ENCODE results near the gene CA4. TPM values are rescaled to one million over a fixed set of nuclear protein-coding genes. Genes with fewer than 3 reads are reported as not detected.
"Not testable (repeated sequence)": the region's sequence is repeated elsewhere in the genome, so short reads cannot be mapped to it uniquely, and the experiment has no call there.

CA4 gene
- total RNA-seq, 1 experiment from 2014 or later: 1.7 TPM

GRCh38 chr17:60116196-60116595, 33.6 kb upstream of the CA4 start:
- not testable (repeated sequence) for H3K36me3 Mint-ChIP-seq (ENCODE audit: insufficient read depth in 1 of 3, low read depth in 3 of 3); H3K9ac ChIP-seq (ENCODE audit: extremely low read depth, insufficient read length, low read length); DNase-seq; H3K79me1 ChIP-seq (ENCODE audit: insufficient read depth, low read depth, low read length, poor library complexity, severe bottlenecking); H2BK12ac ChIP-seq (ENCODE audit: insufficient read length, low read depth, low read length); H2BK20ac ChIP-seq (ENCODE audit: low read depth, low read length, poor library complexity, severe bottlenecking); H3K27me3 ChIP-seq (ENCODE audit: insufficient read depth, low read length); H3K4me1 ChIP-seq (ENCODE audit: insufficient read depth, low read length); H3K56ac ChIP-seq (ENCODE audit: insufficient read length, low read depth, low read length); H3K9me3 Mint-ChIP-seq; H3K79me2 ChIP-seq (ENCODE audit: insufficient read depth, low read length); H3K4me3 Mint-ChIP-seq; H3T11ph ChIP-seq (ENCODE audit: low read length); H3K27me3 Mint-ChIP-seq (ENCODE audit: low read depth); H2AK5ac ChIP-seq (ENCODE audit: insufficient read length, low read length); H3K4ac ChIP-seq (ENCODE audit: low read depth, low read length); H3K9me3 ChIP-seq (ENCODE audit: control insufficient read depth, low read depth, low read length); H3K27ac Mint-ChIP-seq; H4K8ac ChIP-seq (replicated peaks; ENCODE audit: insufficient read length, low read depth, low read length); H3K18ac ChIP-seq (ENCODE audit: insufficient read length, low read depth, low read length); H3K27ac ChIP-seq (ENCODE audit: insufficient read length, low read depth, low read length); H3K4me2 ChIP-seq (ENCODE audit: insufficient read depth, insufficient read length, low read length); H3K14ac ChIP-seq (ENCODE audit: insufficient read depth, low read length); H3K23ac ChIP-seq (ENCODE audit: insufficient read length, low read depth, low read length); H2AFZ ChIP-seq (ENCODE audit: low read length); H3K4me1 Mint-ChIP-seq; H3K23me2 ChIP-seq (ENCODE audit: insufficient read length, low read depth, low read length, poor library complexity, severe bottlenecking); H2BK15ac ChIP-seq (ENCODE audit: low read depth, low read length); H4K5ac ChIP-seq (ENCODE audit: insufficient read length, low read depth, low read length); H4K20me1 ChIP-seq (ENCODE audit: control insufficient read depth, insufficient read depth, insufficient read length); H4K91ac ChIP-seq (ENCODE audit: insufficient read length, low read depth, low read length); H2BK120ac ChIP-seq (ENCODE audit: low read depth, low read length, poor library complexity, severe bottlenecking); H2BK5ac ChIP-seq (ENCODE audit: insufficient read length, low read length)
- WGBS (ENCODE audit: extremely low coverage, insufficient read length, low lambda C conversion rate): no CpG with 5 or more reads among the region's 14 CpGs

- H3K27me3 Mint-ChIP-seq (ENCODE audit: low read depth); H4K8ac ChIP-seq (replicated peaks; ENCODE audit: insufficient read length, low read depth, low read length); H3K27me3 ChIP-seq (ENCODE audit: insufficient read depth, low read length); H3K9ac ChIP-seq (ENCODE audit: extremely low read depth, insufficient read length, low read length); H3K79me2 ChIP-seq (ENCODE audit: insufficient read depth, low read length); H3K4me1 ChIP-seq (ENCODE audit: insufficient read depth, low read length); H3K9me3 ChIP-seq (ENCODE audit: control insufficient read depth, low read depth, low read length); DNase-seq; H4K20me1 ChIP-seq (ENCODE audit: control insufficient read depth, insufficient read depth, insufficient read length); H2AK5ac ChIP-seq (ENCODE audit: insufficient read length, low read length); H2BK120ac ChIP-seq (ENCODE audit: low read depth, low read length, poor library complexity, severe bottlenecking); H3K56ac ChIP-seq (ENCODE audit: insufficient read length, low read depth, low read length); H3T11ph ChIP-seq (ENCODE audit: low read length); H3K4ac ChIP-seq (ENCODE audit: low read depth, low read length); H3K14ac ChIP-seq (ENCODE audit: insufficient read depth, low read length); H3K4me2 ChIP-seq (ENCODE audit: insufficient read depth, insufficient read length, low read length); H2BK5ac ChIP-seq (ENCODE audit: insufficient read length, low read length); H3K36me3 Mint-ChIP-seq (ENCODE audit: insufficient read depth in 1 of 3, low read depth in 3 of 3); H2BK20ac ChIP-seq (ENCODE audit: low read depth, low read length, poor library complexity, severe bottlenecking); H3K9me3 Mint-ChIP-seq; H2AFZ ChIP-seq (ENCODE audit: low read length); H3K23ac ChIP-seq (ENCODE audit: insufficient read length, low read depth, low read length); H4K91ac ChIP-seq (ENCODE audit: insufficient read length, low read depth, low read length); H3K79me1 ChIP-seq (ENCODE audit: insufficient read depth, low read depth, low read length, poor library complexity, severe bottlenecking); H3K4me1 Mint-ChIP-seq; H2BK12ac ChIP-seq (ENCODE audit: insufficient read length, low read depth, low read length); H4K5ac ChIP-seq (ENCODE audit: insufficient read length, low read depth, low read length); H3K18ac ChIP-seq (ENCODE audit: insufficient read length, low read depth, low read length); H3K23me2 ChIP-seq (ENCODE audit: insufficient read length, low read depth, low read length, poor library complexity, severe bottlenecking); H3K4me3 Mint-ChIP-seq; H3K27ac Mint-ChIP-seq; H2BK15ac ChIP-seq (ENCODE audit: low read depth, low read length); H3K27ac ChIP-seq (ENCODE audit: insufficient read length, low read depth, low read length): not testable (repeated sequence)
- WGBS (ENCODE audit: extremely low coverage, insufficient read length, low lambda C conversion rate): no CpG with 5 or more reads among the region's 15 CpGs
Measured at GRCh38 chr17:60119162-60119561, 30.6 kb upstream of the CA4 start.
